Stimulated activated CD4-positive, alpha-beta T cell treated with anti-CD3 and anti-CD28 coated beads, TNF-alpha, amount 100 ng/mL, for 4 hours (primary cell): ENCODE data around the gene ERGIC1.
"Not testable (repeated sequence)": the region's sequence is repeated elsewhere in the genome, so short reads cannot be mapped to it uniquely, and the experiment has no call there.

Experiments
- DNase-seq, 3 experiments: peaks; one replicate each; pipeline ENCODE4 v3.0.0-alpha.2; 2020; ENCODE audit warnings: low read depth in 3 of 3

ERGIC1 gene

GRCh38 chr5:172878933-172879752 lies 45.1 kb downstream of the ERGIC1 start:
- DNase-seq: no peak

GRCh38 chr5:172881691-172882370 lies 47.8 kb downstream of the ERGIC1 start:
- no peak for DNase-seq

- DNase-seq: no peak
These were observed 49.0 kb downstream of the ERGIC1 start for GRCh38 chr5:172883066-172883465.

- no peak for DNase-seq
These were observed 51.7 kb downstream of the ERGIC1 start for GRCh38 chr5:172885597-172886340.

- no peak for DNase-seq
These were observed 52.4 kb downstream of the ERGIC1 start for GRCh38 chr5:172886476-172886875.

DNA sequence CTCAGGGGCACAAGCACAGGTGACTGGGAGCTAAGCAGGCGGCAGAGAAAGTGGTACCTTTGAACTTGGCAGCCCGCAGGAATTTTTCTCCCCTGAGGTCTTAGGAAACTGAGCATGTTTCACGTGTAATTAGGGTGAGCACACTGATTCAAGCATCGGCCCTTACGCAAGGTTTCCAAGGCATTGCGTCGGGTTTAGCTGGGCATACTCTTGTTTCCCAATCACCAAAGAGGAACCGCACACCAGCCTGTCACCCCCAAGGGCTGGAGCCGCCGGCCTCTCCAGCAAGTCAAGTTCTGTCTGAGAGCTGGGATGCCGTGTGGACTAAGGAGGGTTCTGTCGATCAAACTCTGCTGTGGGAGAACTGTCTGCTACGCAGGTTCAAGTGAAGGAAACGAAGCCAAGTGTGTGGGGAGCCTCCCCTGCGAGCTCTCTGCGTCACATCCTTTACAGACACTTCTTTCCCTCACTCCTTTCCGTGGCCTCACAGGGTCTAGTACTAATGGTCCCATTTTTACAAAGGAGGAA lies 53.0 kb downstream of the ERGIC1 start:
- DNase-seq: no peak

- DNase-seq: no peak
These were observed 53.6 kb downstream of the ERGIC1 start for GRCh38 chr5:172887692-172888091.

GRCh38 chr5:172890659-172891058 lies 56.6 kb downstream of the ERGIC1 start:
- no peak for DNase-seq

DNA sequence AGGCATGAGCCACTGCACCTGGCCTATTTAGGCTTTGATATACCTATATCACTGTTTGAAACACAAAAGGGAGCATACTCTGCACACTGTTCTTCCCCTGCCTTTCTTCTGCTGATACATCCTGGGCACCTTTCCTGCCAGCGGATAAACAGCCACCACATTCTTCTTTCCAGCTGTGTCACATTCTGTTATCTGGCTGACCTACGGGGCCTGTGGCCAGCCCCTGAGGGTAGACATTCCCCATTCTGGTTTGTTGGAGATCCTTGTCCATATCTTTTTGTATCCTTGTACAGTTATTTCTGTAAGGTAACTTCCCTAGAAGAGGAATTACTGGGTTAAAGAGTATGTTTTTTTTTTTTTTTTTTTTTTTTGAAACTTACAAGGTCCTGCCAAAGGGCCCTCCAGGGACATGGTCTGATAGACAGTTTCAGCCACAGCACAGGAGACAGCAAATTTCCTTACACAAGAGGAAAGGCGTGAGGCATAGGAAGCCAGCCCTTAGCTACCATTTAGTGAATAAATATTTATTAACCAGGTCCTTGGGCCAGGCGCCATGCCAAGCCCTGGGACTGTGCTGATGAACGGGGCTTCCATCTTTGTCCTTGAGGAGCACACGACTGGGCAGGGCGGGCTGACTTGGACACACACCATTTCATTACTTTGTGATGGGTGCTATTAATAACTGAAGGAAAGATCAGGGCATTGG lies 57.8 kb downstream of the ERGIC1 start:
- DNase-seq: no peak

DNA sequence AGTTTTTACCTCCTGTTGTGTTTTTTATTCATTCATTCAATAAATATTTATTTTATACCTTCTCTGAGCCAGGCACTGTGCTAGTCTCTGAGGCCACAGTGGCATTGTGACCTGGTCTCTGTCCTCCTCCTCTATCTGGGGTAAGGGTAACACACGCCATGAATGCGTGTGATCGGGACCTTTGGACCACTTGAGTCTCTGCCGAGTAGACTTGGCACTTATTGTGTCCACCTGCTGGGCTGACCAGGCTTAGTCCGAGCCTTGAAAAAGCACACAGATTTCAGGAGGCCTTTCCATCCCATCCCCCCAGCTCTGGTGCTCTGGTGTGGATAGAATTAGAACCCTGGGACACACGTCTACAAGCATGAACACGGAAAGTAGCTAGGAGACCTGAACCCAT lies 58.7 kb downstream of the ERGIC1 start:
- no peak for DNase-seq

- DNase-seq: no peak
These were observed 60.8 kb downstream of the ERGIC1 start for GRCh38 chr5:172894767-172895388.

DNA sequence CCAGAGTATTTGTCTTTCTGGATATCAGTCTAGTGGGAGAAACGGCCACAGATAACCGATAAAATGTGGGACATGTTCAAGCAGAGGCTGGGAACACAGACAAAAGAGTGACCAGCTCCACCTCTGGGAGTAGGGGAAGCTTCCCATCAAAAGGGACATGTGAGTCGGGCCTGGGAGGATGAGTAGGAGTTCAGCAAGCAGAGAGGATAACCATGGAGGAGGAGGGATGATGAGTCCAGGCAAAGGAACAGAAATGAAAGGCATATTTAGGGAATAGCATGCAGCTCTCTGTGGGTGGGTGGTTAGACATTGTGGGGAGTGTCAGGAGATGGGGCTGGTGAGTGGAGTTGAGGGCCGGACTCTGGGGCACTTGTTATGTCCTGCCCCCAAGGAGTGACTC lies 61.5 kb downstream of the ERGIC1 start:
- DNase-seq: no peak

DNA sequence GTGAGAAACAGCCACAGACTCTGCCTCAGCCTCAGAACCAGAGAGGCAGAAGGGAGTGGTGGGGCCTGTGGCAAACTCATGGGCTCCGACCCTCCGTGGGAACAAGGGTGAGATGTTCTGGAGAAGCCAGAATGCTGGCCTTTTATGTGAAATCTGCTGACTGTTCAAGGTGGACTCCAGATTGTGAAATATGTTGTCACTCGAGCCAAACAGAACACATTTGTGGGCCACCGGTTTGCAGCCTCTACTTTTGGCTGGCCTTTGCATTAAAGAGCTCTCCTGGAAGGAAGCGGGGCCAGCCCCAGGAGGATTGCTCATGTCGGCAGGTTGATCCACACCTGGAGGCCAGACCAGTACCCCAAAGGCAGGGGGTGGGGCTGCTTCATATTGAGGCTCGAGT lies 62.4 kb downstream of the ERGIC1 start:
- DNase-seq: no peak

DNA sequence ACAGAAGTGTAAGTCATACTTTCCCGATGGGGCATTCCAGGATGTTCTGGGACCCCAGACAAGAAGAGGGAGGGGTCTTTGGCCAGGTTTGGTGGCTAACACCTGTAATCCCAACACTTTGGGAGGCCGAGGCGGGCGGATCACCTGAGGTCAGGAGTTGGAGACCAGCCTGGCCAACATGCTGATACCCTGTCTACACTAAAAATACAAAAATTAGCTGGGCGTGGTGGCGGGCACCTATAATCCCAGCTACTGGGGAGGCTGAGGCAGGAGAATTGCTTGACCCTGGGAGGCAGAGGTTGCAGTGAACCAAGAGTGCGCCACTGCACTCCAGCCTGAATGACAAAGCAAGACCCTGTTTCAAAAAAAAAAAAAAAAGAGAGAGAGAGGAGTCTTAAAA lies 63.0 kb downstream of the ERGIC1 start:
- not testable (repeated sequence) for DNase-seq

DNA sequence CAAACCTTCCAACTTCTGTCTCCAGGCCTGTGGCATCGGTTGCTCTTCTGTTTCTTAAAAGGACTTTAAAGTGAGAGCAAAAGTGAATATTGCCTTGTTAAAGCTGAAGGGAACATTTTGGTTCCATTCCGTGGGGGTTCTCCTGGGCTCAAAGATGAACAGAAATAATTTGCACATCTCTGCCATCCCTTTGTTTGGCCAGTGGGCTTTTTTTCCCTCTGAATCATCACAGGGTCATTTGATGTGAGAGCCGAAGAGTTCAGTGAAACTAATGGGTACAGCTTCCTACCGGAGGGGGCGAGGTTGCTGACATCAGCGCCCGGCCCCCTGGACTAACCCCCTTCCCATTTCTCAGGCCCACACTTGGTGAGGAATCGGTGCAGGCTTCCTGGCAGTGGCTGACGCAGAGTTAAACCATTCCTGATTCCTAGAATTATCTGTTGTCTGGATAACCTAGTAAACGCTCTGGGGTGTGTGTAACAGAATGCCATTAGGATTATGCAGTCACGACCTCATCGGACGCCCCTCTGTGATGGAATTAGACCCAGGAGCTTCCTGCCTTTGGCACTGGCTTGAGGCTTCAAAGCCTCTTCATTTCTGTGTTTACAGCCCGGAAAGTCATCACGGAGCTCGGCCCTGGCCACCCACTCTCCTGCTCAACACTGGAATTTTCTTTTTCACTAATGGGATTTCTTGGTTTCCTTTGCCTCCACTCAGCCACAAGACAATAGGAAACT lies 63.6 kb downstream of the ERGIC1 start:
- no peak for DNase-seq

GRCh38 chr5:172898218-172898842 lies 64.3 kb downstream of the ERGIC1 start:
- DNase-seq: no peak

DNA sequence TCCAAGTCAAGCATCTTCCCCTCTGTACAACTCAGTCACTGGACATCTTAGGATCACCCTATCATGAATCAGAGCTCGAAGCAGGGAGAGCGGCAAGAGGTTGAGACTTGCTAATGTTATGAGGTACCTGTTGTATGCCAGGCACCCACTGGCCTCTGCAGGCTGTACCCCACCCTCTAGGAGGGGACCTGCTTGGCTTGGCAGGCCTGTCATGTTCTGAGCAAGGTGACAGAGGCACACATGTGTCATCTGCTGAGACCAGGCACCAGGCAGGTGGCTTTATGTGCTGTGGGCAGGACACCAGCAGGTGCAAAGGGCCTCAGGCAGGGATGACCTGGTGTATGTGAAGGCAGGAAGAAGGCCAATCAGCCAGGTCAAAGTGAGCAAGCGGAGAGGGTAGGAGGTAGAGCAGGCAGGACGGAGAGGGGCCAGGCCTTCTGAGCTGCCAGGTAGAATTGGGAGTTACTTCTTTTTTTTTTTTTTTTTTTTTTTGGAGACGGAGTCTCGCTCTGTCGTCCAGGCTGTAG lies 64.9 kb downstream of the ERGIC1 start:
- DNase-seq: no peak

GRCh38 chr5:172899436-172899835 lies 65.4 kb downstream of the ERGIC1 start:
- no peak for DNase-seq

- DNase-seq: no peak
These were observed 67.1 kb downstream of the ERGIC1 start for GRCh38 chr5:172901012-172901780.
